GM13976 (cell line): ENCODE data around the gene LPCAT3.

Experiments used
- DNase-seq: peaks from one replicate; pipeline ENCODE4 v3.0.0; 2012; ENCODE audit warnings: low spot score
- CTCF ChIP-seq: IDR thresholded peaks from 2 replicates; pipeline ENCODE4 v1.5.1; 2012; ENCODE audit warnings: borderline replicate concordance, mild to moderate bottlenecking; ENCODE audit not compliant: insufficient read depth; ENCODE audit errors: extremely low read depth, missing control alignments, control extremely low read depth
- in situ Hi-C: fragments of 300-500 bp; cut with MboI; formaldehyde crosslinking; loops from one replicate; pipeline ENCODE4 v1.12.0; 2022; ENCODE audit warnings: low sequenced_read_pairs, mixed read lengths, inconsistent platforms; ENCODE audit not compliant: unreplicated experiment

LPCAT3 gene

GRCh38 chr12:6967651-6968100 is 50.6 kb downstream of the LPCAT3 start:
- in situ Hi-C loops = no loop called here
- DNase-seq = no peak
- no peak for TF ChIP-seq CTCF

DNA sequence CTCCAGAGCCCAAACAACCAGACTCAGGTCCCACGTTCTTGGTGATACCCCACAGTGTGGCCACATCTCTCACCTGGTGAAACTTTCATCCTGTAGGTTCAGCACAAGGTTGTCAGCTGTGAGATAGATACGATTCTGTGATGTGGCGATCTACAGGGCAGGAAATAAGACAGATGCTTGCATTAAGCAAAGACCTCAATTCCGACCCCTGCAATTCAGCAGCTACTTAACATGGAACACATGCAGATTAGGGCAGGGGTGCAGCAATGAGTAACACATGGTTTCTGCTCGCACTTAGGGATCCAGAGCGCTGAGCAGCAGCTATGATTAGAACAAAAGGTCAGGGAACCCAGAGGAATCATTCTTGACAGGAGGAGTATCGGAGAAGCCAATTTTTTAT is 51.9 kb downstream of the LPCAT3 start:
- TF ChIP-seq CTCF = no peak
- in situ Hi-C loops = no loop called here
- no peak for DNase-seq

GRCh38 chr12:6965714-6966113 is 52.6 kb downstream of the LPCAT3 start:
- in situ Hi-C loops = no loop called here
- DNase-seq = no peak
- TF ChIP-seq CTCF = no peak

DNA sequence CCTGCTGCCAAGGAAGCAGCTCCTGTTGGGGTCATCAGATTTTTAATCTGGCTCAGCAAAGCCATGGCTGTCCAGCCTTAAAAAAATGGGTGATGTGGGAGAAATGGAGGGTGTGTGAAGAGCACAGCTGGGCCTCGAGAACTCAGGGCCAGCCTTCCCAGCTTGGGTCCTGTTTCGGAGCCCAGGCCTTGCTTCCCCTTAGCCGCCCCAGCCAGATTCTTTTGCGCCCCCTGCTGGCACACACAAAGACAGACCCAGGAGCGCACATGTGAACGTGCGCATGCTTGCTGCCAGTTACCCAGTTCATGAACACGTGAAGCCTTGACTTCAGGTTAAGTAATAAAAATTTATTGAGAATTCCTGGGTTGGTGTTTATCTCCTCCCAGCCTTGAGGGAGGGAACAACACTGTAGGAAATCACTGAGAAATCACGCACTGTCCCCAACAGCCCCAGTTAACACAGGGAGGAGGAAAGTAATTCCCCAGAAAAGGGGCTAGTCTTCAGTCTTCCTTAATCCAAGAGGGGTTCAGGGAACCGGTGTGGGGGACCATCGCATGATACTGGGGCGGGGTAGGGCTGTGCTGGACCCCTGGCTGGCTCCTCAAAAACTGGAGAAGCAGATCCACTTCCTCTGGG is 53.1 kb downstream of the LPCAT3 start:
- in situ Hi-C loops = no loop called here
- peak; percentile 86 for DNase-seq
- peak; percentile 94 for TF ChIP-seq CTCF

DNA sequence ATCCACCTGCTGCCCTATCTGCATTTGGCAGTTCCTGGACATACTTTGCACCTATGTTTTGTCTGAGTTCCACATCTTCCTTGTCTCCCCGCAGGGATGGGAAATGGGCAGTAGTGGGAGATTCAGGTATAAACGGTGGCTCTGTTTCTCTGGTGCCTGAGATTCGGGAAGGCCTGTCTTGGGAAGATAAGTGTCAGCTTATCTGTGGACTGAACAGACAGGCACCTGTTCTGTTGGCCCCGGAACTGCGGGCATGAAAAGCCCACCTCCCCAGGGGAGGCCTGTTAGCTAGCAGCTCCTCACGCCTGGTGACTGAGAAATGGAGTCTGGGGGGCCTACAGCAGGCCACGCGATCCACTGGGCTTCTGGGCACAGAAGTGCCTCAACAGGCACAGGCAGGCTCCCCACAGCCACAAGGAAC is 53.7 kb downstream of the LPCAT3 start:
- DNase-seq = no peak
- in situ Hi-C loops = no loop called here
- no peak for TF ChIP-seq CTCF

DNA sequence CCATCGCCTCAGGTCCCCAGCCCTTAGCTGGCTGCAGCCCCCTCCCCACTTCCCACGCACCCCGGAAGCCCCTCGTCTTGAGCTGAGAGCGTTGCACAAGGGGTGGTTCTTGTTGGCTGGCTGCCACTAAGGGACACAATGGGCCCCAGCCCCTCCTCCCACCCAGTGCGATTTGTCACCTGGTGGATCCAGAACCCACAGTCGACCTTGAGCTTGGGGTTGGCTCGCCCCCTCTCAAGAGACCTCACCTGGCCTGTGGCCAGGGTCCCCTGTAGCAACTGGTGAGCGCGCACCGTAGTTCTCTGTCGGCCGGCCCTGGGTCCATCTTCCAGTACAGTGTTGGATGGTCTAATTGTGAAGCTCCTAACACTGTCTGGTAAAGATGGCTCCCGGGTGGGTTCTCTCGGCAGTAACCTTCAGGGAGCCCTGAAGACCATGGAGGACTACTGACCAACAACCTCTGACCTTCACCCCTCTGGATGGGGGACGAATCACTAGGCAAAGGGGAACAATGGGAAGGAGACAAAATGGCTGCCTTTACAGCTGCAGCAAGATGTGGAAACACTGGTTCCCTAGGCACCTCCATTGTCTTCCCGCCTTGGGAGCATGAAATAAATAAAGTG is 54.4 kb downstream of the LPCAT3 start:
- no peak for TF ChIP-seq CTCF
- in situ Hi-C loops = no loop called here
- no peak for DNase-seq
